K562 (cell line): ENCODE data around the gene PLEKHG3. TPM values are rescaled to one million over a fixed set of nuclear protein-coding genes. Genes with fewer than 3 reads are reported as not detected.

ENCODE experiments used
- AFF4 ChIP-seq: sonication (generic); formaldehyde crosslinking; IDR thresholded peaks from 2 replicates; pipeline ENCODE4 v1.8.0; 2023; ENCODE audit warnings: mild to moderate bottlenecking, missing genetic modification reagents
- ATF6 ChIP-seq: sonication (generic); formaldehyde crosslinking; IDR thresholded peaks from 2 replicates; pipeline ENCODE4 v1.4.0; 2020; ENCODE audit warnings: mild to moderate bottlenecking, missing genetic modification reagents
- CTCF ChIP-seq, 3 experiments: IDR thresholded peaks in 2 of 3; conservative IDR thresholded peaks in 1 of 3; 2 replicates each; pipeline ENCODE4 v1.5.1; 2011 to 2012; ENCODE audit warnings: low read length in 3 of 3, mild to moderate bottlenecking in 3 of 3, control low read depth in 2 of 3, improper control_type of control experiment in 1 of 3, inconsistent platforms in 1 of 3, low read depth in 1 of 3, mixed read lengths in 1 of 3, moderate library complexity in 1 of 3; ENCODE audit not compliant: insufficient read depth in 2 of 3
- EWSR1 ChIP-seq: fragments of 450-650 bp; IDR thresholded peaks from 2 replicates; pipeline ENCODE4 v1.6.1; 2018; ENCODE audit warnings: borderline replicate concordance, mild to moderate bottlenecking, low read depth, moderate library complexity; ENCODE audit not compliant: partially characterized antibody
- NR2C2 ChIP-seq, 2 experiments: fragments of 200-800 bp in 1 of 2; sonication (Bioruptor generic) in 1 of 2; sonication (generic) in 1 of 2; formaldehyde crosslinking in 1 of 2; IDR thresholded peaks; 2 replicates each; pipeline versions ENCODE4 v1.6.1 to v1.8.0; 2016 to 2022; ENCODE audit warnings: mild to moderate bottlenecking in 1 of 2, missing compliant biosample characterization in 1 of 2, missing genetic modification characterization in 1 of 2, missing genetic modification reagents in 1 of 2
- polyA plus RNA-seq, 8 experiments: library from polyadenylated mRNA; depleted of rRNA in 4 of 8; stranded (reverse) in 5 of 8; unstranded in 3 of 8; fragments of >200 nt; fragmentation: Nextera tagmentation in 2 of 8; fragmentation: Illumina TruSeq in 1 of 8; extraction: Ambion mirVana in 2 of 8; extraction: Trizol in 1 of 8; gene quantifications; 2 replicates each; pipeline versions ENCODE4 v1.2.1 to v1.2.3, GENCODE V29; 2011 to 2014; ENCODE audit warnings: inconsistent platforms in 1 of 8, missing spikeins in 1 of 8
- total RNA-seq, 7 experiments: library from RNA; depleted of rRNA in 6 of 7; stranded (reverse); fragments of >200 nt in 6 of 7; fragmentation: Illumina TruSeq in 2 of 7; extraction: Trizol in 2 of 7; gene quantifications; 2 replicates each; pipeline versions ENCODE4 v1.2.1 to v1.2.3, GENCODE V29; 2011 to 2021; ENCODE audit warnings: low replicate concordance in 1 of 7

The PLEKHG3 gene
- total and polyA plus RNA-seq, 9 of the 15 experiments (the other 6 are each of a cell fraction or from before 2014, with no cell fraction given): 0.04 to 0.16 TPM; not detected in 7

GRCh38 chr14:64743061-64743460 lies 38.8 kb downstream of the PLEKHG3 start (continued):
- no peak for TF ChIP-seq AFF4
- TF ChIP-seq NR2C2 (CRISPR knock-in tag; IDR thresholded peaks at IDR 0.05): no peak
- TF ChIP-seq NR2C2 (tag; IDR thresholded peaks at IDR 0.05): no peak
- no peak for TF ChIP-seq CTCF (IDR thresholded peaks at IDR 0.05 in 2 of 3, conservative IDR thresholded peaks at IDR 0.05 in 1 of 3; ENCODE audit: insufficient read depth in 2 of 3, low read depth in 1 of 3, low read length in 3 of 3)
- no peak for TF ChIP-seq ATF6 (CRISPR knock-in tag)
- no peak for TF ChIP-seq EWSR1
